ENCODE measurements around the gene FOXK2.
"Not testable (repeated sequence)": the region's sequence is repeated elsewhere in the genome, so short reads cannot be mapped to it uniquely, and the experiment has no call there.

The FOXK2 gene

DNA sequence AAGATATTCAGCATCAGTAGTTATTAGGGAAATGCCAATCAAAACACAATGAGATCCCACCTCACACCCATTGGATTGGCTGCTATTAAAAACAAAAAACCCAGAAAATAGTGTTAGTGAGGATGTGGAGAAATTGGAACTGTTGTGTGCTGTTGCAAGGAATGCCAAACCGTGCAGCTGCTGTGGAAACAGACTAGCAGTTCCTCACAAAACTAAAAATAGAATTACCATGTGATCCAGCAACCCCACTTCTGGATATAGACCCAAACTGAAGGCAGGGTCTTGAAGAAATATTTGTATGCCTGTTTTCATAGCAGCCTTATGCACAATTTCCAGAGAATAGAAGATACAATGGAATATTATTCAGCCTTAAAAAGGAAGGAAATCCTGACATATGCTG, 46.0 kb downstream of the FOXK2 start:
- no peak for DNase-seq

DNA sequence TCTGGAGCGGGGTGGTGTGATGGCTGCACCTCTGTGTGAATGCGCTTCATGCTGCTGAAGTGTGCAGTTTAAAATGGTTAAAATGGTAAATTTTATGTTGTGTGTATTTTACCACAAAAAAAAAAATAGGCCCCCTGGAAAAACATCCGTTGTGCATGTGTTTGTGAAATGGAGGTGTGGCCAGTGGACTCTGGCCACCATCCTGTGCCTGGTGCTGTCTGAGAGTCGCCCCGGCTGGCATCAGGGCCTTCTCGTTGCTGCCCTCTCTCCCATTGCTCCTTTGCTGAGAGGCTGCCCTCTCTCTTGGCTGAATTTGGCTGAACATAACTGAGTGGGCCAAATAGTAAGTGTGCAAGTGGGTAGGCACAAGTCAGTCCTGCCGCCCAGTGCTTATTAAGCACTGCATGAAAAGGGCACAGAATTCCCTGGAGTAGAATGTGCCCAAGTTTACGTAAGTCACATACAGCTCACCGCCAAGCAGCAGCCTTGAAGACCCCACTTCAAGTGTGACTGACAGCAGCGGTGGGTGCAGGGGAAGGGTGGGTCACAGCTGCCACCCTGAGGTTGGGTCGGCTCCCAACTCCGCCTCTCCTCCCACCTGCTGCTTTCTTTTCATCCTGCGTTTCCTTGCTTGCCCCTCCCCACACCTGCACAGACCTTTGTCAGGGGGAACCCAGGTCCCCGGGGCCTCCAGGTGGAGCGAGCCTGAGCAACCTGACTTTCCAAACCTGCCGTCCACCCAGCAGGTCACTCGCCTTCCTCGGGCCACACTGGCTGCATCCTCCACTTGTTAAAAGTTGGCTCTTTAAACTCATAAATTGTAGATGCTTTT, 46.8 kb downstream of the FOXK2 start:
- no peak for DNase-seq

DNA sequence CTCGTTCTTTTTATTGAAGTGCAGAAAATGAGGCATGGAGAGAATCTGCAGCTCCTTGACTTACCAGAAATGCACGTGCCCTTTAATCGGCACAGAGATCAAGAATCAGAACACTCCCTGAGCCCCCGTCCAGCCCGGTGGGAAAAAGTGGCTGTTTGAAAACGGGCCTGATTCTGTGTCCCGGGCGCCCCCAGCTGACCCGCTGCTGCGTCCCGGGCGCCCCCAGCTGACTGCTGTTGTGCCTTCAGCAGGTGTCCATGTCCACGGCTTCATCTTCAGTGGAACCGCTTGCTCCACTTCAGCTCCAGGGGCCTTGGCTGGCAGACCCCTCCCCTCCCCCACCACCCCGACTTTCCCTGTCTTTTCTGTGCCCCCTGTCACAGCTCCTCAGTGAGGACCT, 47.8 kb downstream of the FOXK2 start:
- no peak for DNase-seq

DNA sequence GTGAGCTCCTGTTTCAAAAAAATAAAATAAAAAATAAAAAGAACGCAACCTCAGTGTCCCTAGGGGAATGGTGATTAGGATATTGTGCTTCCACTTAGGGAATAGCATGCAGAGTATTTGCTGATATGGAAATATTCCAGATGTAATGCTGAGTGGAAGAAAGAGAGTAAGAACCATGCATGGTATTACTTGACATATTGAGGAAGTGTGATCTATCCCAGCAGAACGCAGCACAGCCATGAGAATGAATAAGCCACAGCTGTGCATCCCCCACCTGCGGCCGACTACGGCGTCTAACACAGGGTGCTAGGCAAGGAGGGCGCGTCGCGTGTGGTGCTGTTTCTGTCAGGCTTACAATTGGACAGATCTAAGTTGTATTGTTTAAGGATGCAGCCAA, 49.5 kb downstream of the FOXK2 start:
- DNase-seq, result no peak

DNA sequence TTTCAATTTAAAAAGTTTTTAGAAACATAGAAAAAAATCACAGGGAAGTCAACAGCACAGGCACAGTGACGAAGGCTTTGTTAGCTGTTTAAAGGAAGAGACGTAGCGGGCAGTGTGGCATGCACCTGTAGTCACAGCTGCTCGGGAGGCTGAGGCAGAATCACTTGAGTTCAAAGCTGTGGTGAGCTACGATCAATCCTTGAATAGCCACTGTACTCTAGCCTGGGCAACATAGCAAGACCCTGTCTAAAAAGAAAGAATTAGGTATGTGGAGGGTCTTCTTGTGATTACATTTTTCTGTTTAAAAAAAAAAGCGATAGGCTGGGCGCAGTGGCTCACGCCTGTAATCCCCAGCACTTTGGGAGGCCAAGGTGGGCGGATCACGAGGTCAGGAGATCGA, 50.1 kb downstream of the FOXK2 start:
- no peak for DNase-seq

DNA sequence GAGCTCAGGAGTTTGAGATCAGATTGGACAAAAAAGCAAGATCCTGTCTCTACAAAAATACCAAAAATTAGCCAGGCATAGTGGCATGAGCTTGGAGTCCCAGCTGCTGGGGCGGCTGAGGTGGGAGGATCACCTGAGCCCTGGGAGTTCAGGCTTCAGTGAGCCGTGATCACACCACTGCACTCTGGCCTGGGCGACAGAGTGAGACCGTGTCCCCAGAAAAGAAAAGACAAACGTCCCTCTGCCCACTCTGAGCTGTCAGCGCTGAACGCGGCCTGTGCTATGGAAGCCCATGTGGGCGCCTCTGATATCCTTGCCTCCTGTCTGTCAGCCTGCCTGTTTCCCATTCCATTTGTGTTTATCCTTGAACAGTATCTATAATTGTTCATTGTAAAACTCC, 50.7 kb downstream of the FOXK2 start:
- no peak for DNase-seq

DNA sequence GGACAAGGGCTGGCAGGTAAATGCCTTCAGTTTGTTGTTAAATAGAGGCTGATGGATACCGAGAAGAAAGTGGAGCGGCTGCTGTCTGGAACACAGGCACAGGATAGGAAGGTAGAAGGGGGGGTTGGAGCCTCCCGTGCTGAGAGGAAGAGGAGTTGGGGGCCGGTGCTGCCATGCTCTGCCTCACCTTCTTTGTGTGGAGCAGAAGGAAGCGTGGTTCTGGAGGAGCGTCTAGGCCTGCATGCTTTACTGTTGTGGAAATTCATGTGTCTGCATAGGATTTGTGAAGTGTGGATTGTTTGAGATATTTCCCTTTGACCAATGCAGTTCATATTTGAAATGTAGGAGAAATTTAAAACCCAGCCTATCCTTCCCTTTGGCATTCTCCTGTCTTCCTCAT, 52.3 kb downstream of the FOXK2 start:
- no peak for DNase-seq

DNA sequence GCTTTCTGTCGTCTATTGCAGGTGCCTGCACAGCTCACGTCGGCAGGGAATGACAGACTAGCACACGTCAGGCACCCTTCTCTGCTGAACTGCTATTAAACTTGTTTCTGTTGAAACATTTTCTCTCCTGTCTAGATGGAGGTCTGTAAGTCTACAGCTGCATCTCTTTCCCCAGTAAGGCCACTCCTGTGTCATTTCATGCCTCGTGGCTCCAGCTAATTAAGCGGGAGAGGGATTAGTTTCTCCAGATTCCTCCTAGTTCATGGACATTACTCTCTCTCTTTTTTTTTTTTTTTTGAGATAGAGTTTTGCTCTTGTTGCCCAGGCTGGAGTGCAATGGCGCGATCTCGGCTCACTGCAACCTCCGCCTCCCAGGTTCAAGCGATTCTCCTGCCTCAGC, 54.5 kb downstream of the FOXK2 start:
- no peak for DNase-seq

DNA sequence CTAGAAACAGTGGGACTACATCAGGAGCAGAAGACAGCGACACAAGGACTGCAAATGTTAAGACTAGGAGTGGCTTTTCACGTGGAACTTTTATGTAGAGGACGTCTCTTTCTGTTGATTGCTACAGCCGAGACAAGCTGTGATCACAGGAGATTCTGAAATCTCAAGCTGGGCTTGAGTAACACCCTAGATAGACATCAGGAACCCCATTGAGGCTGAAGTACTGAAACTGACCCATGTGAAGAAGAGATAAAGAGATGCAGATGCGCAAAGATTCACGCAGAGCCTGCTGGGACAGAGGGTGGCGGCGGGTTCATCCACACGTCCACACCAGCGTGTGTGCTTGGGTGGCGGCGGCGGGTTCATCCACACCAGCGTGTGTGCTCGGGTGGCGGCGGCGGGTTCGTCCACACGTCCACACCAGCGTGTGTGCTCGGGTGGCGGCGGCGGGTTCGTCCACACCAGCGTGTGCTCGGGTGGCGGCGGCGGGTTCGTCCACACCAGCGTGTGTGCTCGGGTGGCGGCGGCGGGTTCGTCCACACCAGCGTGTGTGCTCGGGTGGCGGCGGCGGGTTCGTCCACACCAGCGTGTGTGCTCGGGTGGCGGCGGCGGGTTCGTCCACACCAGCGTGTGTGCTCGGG, 56.2 kb downstream of the FOXK2 start:
- not testable (repeated sequence) for DNase-seq

DNA sequence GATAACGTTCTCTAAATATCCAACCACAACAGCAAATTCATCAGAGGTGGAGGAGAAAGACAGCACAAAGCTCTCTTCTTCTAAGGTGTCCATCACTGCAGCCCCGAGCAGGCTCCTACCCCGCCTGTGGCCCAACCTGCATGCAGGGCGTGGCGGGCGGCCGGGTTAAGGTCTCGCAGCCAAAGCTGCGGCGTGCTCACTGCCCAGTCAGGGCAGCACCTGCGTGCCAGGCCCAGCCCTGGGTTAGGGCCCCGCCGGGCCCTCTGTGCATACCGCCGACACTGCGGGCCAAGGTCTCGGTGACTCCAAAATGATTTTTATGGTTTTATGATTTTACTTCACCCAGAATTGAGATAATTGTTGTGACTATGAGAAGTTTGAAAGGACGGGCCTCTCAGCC, 57.8 kb downstream of the FOXK2 start:
- no peak for DNase-seq

DNA sequence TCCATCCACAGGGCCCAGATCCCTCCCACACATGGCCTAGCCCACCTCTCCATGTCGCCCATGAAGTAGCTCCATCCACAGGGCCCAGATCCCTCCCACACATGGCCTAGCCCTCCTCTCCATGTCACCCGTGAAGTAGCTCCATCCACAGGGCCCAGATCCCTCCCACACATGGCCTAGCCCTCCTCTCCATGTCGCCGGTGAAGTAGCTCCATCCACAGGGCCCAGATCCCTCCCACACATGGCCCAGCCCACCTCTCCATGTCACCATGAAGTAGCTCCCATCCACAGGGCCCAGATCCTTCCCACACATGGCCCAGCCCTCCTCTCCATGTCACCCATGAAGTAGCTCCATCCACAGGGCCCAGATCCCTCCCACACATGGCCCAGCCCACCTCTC, 60.4 kb downstream of the FOXK2 start:
- DNase-seq, result not testable (repeated sequence)

DNA sequence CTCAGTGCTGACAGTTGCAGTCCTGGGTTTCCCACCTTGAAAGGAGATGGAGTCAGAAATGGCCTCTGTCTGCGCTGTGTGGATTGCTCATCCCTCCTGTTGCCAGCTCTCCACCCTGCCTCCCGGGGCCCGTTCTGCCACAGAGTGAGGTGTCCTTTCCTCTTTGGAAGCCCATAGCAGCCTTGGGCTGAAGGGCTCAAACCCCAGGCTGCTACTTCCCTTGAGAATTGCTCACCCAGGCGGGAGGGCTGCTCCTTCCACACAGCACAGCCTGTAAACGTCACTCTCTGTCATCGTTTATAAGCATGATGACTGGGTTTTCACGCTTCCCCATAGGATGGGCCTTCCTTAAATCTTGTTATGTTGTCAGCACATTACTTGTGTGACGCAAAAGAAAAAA, 62.7 kb downstream of the FOXK2 start:
- no peak for DNase-seq

DNA sequence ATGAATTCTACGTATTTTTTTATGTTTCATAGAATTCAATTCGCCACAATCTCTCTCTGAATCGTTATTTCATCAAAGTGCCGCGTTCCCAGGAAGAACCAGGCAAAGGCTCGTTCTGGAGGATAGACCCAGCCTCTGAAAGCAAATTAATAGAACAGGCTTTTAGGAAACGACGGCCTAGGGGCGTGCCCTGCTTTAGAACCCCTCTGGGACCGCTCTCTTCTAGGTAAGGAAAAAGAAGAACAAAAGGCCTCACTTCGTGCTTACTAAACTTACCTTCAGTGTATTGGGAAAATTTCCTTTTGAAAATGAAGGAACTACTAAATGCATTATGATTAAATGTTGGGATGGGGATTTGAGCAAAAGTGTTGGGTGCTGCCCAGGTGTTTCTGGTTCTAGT, 63.2 kb downstream of the FOXK2 start:
- DNase-seq, result no peak

DNA sequence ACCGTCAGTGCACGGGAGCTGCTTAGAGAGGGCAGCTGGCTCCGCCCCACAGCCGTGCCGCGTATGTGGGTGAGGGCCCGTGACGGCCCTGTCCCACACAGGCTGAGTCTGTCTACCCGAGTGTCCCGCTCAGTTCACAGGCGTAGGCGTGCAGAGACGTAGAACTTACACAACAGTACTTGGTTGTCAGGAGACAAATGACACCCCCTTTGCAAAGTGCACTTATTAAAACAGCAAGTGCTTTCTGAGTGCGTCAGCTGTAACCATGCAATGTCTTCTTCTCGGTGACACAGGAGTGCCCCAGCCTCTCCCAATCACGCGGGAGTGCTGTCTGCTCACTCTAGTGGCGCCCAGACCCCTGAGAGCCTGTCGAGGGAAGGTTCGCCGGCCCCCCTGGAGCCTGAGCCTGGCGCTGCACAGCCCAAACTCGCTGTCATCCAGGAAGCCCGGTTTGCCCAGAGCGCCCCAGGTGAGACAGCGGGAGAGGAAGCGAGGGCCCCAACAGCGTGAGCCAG, 64.2 kb downstream of the FOXK2 start:
- no peak for DNase-seq

DNA sequence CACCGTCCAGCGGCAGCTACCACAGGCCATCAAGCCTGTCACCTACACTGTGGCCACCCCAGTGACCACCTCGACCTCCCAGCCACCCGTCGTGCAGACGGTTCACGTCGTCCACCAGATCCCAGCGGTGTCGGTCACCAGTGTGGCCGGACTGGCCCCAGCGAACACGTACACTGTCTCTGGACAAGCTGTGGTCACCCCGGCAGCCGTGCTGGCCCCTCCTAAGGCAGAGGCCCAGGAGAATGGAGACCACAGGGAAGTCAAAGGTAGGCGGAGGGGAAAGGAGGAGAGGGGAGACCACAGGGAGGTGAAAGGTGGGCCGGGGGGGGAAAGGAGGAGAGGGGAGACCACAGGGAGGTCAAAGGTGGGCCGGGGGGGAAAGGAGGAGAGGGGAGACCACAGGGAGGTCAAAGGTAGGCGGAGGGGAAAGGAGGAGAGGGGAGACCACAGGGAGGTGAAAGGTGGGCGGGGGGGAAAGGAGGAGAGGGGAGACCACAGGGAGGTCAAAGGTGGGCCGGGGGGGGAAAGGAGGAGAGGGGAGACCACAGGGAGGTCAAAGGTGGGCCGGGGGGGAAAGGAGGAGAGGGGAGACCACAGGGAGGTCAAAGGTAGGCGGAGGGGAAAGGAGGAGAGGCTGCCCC, 66.5 kb downstream of the FOXK2 start:
- DNase-seq, result not testable (repeated sequence)

DNA sequence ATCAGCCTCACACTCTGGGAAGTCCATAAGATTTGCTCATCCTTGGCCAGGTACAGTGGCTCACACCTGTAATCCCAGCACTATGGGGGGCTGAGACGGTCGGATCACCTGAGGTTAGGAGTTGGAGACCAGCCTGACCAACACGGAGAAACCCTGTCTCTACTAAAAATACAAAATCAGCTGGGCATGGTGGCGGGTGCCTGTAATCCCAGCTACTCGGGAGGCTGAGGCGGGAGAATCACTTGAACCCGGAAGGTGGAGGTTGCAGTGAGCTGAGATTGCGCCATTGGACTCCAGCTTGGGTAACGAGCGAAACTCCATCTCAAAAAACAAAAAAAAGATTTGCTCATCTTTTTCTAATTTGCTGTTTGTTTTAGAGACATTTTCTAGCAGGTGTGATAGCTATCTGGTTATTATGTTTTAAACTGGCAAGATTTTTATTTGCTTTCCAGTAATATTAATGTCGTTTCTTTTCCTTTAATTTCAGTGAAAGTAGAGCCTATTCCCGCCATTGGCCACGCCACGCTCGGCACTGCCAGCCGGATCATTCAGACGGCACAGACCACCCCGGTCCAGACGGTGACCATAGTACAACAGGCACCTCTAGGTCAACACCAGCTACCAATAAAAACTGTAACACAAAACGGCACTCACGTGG, 67.2 kb downstream of the FOXK2 start:
- no peak for DNase-seq

DNA sequence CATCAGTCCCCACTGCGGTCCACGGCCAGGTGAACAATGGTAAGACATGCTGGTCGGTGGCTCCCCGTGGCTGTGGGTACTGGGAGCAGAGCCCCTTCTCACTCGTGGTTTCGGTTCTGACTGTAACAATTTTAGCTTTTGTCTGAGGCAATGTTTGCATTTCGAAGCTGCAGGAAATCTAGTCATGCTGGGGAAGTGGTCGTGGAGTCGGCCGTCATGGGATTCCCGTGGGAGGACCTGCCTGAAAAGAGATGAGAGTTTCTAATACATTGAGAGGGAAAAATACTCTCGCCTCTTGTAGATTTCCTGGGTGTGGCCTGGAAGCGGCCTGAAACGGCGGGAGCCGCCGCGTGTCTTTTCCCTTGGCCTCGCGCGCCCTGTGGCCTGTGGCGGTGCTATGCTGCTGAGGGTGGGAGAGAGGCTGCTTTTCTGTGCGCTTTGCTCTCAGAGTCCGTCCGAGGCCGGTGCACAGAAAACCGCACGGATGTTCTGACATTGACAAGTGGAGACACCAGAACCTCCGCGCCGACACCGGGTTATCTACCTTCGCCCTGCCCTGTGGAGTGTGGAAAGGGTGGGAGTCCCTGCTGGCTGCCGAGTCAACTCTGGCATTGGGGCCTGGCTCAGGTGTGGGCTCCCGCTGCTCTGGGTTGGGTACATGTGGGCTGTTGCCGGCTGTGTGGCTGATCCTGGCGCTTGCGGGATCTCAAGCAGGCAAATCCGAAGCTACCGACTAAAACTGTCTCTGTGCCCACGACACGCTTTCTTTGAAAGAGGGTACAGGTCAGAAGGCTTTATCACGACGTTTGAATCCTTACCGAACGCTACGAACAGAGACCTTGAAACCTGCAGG, 67.9 kb downstream of the FOXK2 start:
- no peak for DNase-seq

DNA sequence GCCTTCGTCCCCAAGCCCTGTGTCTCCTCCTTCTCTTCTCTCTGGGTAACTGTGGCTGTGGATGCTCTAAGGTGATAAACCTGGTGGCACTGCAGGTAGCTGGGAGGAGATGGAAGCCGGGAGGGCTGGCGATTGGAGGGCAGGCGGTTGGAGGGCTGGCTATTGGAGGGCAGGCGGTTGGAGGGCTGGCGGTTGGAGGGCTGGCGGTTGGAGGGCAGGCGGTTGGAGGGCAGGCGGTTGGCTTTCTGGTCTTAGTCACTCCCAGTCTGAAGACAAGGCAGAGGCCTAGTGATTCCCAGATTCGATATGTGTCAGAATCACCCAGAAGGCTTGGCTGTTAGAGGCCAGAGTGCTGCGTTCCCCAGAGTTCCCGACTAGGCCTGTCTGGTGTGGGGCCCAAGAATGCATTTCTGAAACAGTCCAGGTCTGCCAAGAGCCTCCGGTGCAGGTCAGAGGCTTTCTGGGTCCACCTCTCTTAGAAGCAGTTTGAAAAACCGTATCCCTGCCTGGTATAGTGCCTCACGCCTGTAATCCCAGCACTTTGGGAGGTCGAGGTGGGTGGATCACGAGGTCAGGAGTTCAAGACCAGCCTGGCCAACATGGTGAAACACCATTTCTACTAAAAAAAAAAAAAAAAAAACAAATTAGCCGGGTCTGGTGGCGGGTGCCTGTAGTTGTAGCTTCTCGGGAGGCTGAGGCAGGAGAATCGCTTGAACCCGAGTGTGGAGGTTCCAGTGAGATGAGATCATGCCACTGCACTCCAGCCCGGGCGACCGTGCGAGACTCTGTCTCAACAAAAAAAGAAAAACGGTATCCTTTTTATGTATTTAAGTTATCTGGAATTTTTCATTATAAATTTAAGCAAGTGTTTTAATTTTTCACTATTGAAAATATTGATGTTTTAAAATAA, 69.0 kb downstream of the FOXK2 start:
- no peak for DNase-seq

DNA sequence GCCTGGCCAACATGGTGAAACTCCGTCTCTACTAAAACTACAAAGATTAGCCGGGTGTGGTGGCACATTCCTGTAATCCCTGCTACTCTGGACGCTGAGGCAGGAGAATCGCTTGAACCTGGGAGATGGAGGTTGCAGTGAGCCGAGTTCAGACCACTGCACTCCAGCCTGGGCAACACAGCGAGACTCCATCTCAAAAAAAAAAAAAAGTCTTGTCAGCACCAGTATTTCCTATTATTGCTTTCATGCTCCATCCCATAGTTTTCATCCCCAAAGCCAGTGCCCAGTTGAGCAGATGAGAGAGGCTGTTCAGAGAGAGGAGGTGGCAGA, 70.3 kb downstream of the FOXK2 start:
- no peak for DNase-seq

DNA sequence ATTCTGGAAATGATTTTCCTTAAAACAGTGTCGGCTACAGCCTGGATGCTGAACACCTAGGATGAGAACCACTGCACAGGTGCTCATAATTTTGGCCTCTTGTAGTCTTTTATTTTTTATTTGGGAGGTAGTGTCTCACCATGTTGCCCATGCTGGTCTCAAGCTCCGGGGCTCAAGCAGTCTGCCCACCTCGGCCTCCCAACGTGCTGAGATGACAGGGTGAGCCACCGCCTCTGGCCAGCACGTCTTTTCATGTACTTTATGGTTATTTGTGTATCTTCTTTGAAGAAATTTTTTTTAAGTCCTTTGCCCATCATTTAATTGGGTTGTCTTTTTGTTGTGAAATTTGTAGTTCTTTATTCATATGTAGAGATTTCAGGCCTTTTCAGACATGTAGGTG, 70.7 kb downstream of the FOXK2 start:
- no peak for DNase-seq

DNA sequence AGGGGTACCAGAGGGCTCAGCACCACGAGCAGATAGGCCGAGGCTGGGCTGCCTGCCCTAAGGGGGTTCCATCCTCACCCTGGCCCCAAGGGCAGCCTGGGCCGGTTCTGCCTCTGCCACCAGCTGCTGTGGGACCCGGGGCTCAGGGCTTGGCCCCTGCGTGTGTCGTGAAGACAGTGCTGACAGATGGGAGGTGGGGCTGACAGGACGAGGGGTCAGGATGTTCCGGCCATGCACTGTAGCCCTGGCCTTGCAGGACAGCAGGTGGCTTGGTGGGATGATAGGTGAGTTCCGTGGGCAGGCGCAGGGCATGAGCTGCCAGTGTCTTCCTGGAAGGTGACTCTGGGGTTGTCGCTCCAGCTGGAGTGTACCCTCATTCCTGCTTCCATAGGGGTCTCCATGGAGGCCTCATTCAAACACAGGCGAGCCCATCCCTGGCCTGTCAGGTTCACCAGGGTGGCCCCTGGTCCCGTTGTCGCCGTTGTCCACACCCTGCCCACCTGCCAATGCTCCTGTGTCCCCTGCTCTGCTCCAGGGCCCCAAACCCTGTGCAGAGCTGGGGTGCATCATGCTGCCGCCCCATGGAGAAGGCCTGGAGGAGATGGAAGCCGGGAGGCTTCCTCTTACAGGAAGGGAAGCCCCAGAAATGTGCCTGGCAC, 71.5 kb downstream of the FOXK2 start:
- no peak for DNase-seq
